ENCODE data around the gene EIPR1. TPM values are rescaled to one million over a fixed set of nuclear protein-coding genes. Genes with fewer than 3 reads are reported as not detected.

The EIPR1 gene
- total and polyA plus RNA-seq, 2 experiments from 2014 or later: 17.4 to 46.3 TPM

GRCh38 chr2:3312576-3313345, 64.9 kb downstream of the EIPR1 start (continued):
- no peak for TF ChIP-seq CTCF (conservative IDR thresholded peaks at IDR 0.05; ENCODE audit: low read depth in 2 of 2)
- no peak for TF ChIP-seq ZNF331 (CRISPR knock-in tag; IDR thresholded peaks at IDR 0.05; ENCODE audit: low read depth)
- TF ChIP-seq NANOG (IDR thresholded peaks at IDR 0.05; ENCODE audit: borderline replicate concordance): no peak
- TF ChIP-seq ETS1 (IDR thresholded peaks at IDR 0.05): no peak

GRCh38 chr2:3311601-3312000, 66.0 kb downstream of the EIPR1 start:
- ATAC-seq (no peak), DNase-seq (ENCODE audit: low spot score) (no peak)
- no peak overlapping the region for H3K4me3 Mint-ChIP-seq
- peaks cover 21% of the 10 kb centered on the region for H3K4me1 Mint-ChIP-seq
- H3K36me3 ChIP-seq (ENCODE audit: insufficient read depth): no peaks in the 10 kb centered on the region
- peaks cover 4% of the 10 kb centered on the region; the same call in 1 of the 2 replicates for H4K20me1 ChIP-seq (replicated peaks; ENCODE audit: insufficient read depth)
- H3K27ac ChIP-seq (ENCODE audit: low read depth): no peak overlapping the region
- H3K27me3 ChIP-seq (ENCODE audit: insufficient read depth): no peaks in the 10 kb centered on the region
- H3K27ac Mint-ChIP-seq: no peak overlapping the region
- H3K4me2 ChIP-seq: no peak overlapping the region
- peaks cover 10% of the 10 kb centered on the region; the same call in 1 of the 2 replicates for H3K4me1 ChIP-seq (ENCODE audit: insufficient read depth)
- peaks cover 3% of the 10 kb centered on the region; the same call in 1 of the 3 replicates for H3K36me3 Mint-ChIP-seq (ENCODE audit: low read depth)
- H3K27me3 Mint-ChIP-seq (ENCODE audit: insufficient read depth, low read depth, poor library complexity): no peaks in the 10 kb centered on the region
- peaks cover 12% of the 10 kb centered on the region; the same call in 1 of the 2 replicates for H3K79me2 ChIP-seq (replicated peaks; ENCODE audit: insufficient read depth)
- peaks cover 3% of the 10 kb centered on the region; the same call in 1 of the 3 replicates for H3K9me3 Mint-ChIP-seq
- H3K9me2 ChIP-seq (ENCODE audit: insufficient read depth): no peaks in the 10 kb centered on the region
- no peak overlapping the region for H2AFZ ChIP-seq
- no peak overlapping the region for H3K4me3 ChIP-seq
- no peaks in the 10 kb centered on the region for H3F3A ChIP-seq (replicated peaks; ENCODE audit: low read depth)
- TF ChIP-seq CTCF (conservative IDR thresholded peaks at IDR 0.05; ENCODE audit: low read depth in 2 of 2) (no peak), JUNB (IDR thresholded peaks at IDR 0.05; ENCODE audit: unreplicated experiment) (no peak), POLR2AphosphoS5 (IDR thresholded peaks at IDR 0.05; ENCODE audit: low read depth) (no peak), ZNF462 (CRISPR knock-in tag; IDR thresholded peaks at IDR 0.05) (no peak), ZNF331 (CRISPR knock-in tag; IDR thresholded peaks at IDR 0.05; ENCODE audit: low read depth) (no peak), ETS1 (IDR thresholded peaks at IDR 0.05) (no peak), STAT1 (IDR thresholded peaks at IDR 0.05; ENCODE audit: unreplicated experiment) (no peak), EZH2 (IDR thresholded peaks at IDR 0.05; ENCODE audit: low read depth, unreplicated experiment) (no peak), ZNF114 (CRISPR knock-in tag; IDR thresholded peaks at IDR 0.05) (no peak), EZH2phosphoT487 (IDR thresholded peaks at IDR 0.05; ENCODE audit: unreplicated experiment) (no peak)
